ENCODE data around the gene PTPN3.
"Not testable (repeated sequence)": the region's sequence is repeated elsewhere in the genome, so short reads cannot be mapped to it uniquely, and the experiment has no call there.

PTPN3 gene

GRCh38 chr9:109344866-109345265, 153.2 kb downstream of the PTPN3 start:
- peak overlapping the region; percentile 45 for H3K27ac ChIP-seq
- TF ChIP-seq ZFX (IDR thresholded peaks at IDR 0.05) (no peak), CTCF (conservative IDR thresholded peaks at IDR 0.05) (no peak)

- H3K27ac ChIP-seq = no peak overlapping the region
- no peak for TF ChIP-seq ZFX (IDR thresholded peaks at IDR 0.05)
- no peak for TF ChIP-seq CTCF (conservative IDR thresholded peaks at IDR 0.05)
Observed at GRCh38 chr9:109342878-109343277, 155.2 kb downstream of the PTPN3 start.

GRCh38 chr9:109341561-109341960, 156.5 kb downstream of the PTPN3 start:
- TF ChIP-seq ZFX (IDR thresholded peaks at IDR 0.05) = no peak
- no peak for TF ChIP-seq CTCF (conservative IDR thresholded peaks at IDR 0.05)
- no peak overlapping the region for H3K27ac ChIP-seq

GRCh38 chr9:109340979-109341378, 157.1 kb downstream of the PTPN3 start:
- H3K27ac ChIP-seq = not testable (repeated sequence)

GRCh38 chr9:109336409-109336808, 161.7 kb downstream of the PTPN3 start:
- TF ChIP-seq CTCF (conservative IDR thresholded peaks at IDR 0.05) (no peak), ZFX (IDR thresholded peaks at IDR 0.05) (no peak)
- no peak overlapping the region for H3K27ac ChIP-seq

GRCh38 chr9:109335929-109336328, 162.2 kb downstream of the PTPN3 start:
- H3K27ac ChIP-seq = no peak overlapping the region
- TF ChIP-seq CTCF (conservative IDR thresholded peaks at IDR 0.05) = no peak
- no peak for TF ChIP-seq ZFX (IDR thresholded peaks at IDR 0.05)

- no peak for TF ChIP-seq CTCF (conservative IDR thresholded peaks at IDR 0.05)
- no peak overlapping the region for H3K27ac ChIP-seq
Observed at GRCh38 chr9:109335121-109335520, 163.0 kb downstream of the PTPN3 start.

- no peak for TF ChIP-seq CTCF (conservative IDR thresholded peaks at IDR 0.05)
- TF ChIP-seq ZFX (IDR thresholded peaks at IDR 0.05) = no peak
- peak overlapping the region; percentile 57 for H3K27ac ChIP-seq
Observed at GRCh38 chr9:109331353-109331752, 166.8 kb downstream of the PTPN3 start.

Data from C4-2B (cell line).